HUDEP-2 (cell line): ENCODE measurements around the gene CDH22.
A peak's percentile ranks its signal among the peaks of the same experiment; 100 is the strongest.

Source experiments
- DNase-seq, 76 experiments: peaks; one replicate each; lab custom pipeline; 2025; ENCODE audit not compliant: unreplicated experiment in 76 of 76; lab: John Stamatoyannopoulos, UW

Gene CDH22, protein sequence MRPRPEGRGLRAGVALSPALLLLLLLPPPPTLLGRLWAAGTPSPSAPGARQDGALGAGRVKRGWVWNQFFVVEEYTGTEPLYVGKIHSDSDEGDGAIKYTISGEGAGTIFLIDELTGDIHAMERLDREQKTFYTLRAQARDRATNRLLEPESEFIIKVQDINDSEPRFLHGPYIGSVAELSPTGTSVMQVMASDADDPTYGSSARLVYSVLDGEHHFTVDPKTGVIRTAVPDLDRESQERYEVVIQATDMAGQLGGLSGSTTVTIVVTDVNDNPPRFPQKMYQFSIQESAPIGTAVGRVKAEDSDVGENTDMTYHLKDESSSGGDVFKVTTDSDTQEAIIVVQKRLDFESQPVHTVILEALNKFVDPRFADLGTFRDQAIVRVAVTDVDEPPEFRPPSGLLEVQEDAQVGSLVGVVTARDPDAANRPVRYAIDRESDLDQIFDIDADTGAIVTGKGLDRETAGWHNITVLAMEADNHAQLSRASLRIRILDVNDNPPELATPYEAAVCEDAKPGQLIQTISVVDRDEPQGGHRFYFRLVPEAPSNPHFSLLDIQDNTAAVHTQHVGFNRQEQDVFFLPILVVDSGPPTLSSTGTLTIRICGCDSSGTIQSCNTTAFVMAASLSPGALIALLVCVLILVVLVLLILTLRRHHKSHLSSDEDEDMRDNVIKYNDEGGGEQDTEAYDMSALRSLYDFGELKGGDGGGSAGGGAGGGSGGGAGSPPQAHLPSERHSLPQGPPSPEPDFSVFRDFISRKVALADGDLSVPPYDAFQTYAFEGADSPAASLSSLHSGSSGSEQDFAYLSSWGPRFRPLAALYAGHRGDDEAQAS

DNA sequence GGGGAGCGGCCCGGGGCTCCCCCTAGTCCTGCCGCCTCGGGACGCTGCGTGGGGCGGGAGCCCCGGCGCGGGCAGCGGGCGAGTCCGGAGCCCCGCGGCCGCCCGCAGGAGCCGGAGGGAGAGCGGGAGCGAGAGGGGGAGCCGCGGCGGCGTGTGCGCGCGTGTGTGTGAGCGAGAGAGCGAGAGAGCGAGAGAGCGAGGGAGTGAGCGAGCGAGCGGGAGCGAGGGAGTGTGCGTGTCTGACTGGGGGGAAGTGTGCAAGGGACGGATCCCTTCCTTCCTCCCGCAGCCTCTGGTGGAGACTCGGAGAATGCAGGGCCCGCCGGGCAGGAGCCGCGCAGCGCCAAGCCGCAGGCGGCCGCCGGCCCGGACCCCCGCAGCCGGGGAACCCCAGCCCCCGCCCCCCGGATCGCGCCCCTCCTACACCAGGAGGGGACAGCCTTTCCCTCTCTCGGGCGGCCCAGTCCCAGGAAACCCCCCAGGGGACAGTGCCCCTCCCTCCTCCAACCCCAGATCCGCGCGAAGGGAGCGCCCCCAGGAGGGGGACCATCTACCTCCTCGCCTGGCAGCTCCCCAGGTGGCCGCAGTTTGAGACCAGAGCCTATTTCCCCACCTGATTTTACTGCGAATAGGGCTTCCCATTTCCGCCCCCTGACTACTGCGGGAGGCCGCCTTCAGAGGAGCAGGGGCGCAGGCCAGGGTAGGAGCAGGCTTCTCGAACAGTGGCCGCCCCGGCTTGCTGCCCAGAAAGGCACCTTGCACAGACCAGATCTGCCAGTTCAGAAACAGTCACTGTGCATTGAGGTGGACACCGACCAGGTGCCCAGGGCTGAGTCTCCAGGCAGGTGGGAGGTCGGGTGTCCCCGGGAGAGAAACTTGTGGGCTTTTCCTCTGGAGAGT lies at the start of gene CDH22:
TSS of gene CDH22 (minus strand) at position 241 of the 900 bp plus-strand sequence. CDS start 57,204 bp downstream, outside the sequence.
- DNase-seq: peak in 8 of 76 experiments; percentile 4 to 29 (median 14)

DNA sequence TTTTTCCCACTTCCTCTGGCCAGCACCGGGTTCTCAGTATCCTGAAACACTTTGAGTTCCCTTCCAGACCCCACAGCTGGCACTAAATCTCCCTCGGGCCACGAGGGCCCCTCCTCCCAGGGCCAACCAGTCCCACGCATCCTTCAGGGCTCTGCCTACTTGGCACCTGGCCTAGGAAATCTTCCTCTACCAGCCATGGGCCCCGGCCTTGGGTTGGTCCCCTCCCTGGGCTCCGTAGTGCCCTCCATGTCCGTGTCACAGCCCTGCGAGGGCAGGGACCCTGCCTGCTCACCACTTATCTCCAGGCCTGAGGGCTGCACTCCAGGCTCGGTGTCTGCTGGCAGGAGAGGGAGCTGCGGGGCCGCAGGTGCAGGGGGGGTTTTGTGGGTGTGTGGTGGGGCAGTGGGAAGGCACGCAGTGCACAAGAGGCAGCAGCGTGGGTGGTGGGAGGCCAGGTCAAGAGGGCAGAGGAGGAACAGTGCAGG lies 48.8 kb upstream of the CDH22 start:
- DNase-seq: peak in 15 of 76 experiments; percentile 4 to 64 (median 16)

DNA sequence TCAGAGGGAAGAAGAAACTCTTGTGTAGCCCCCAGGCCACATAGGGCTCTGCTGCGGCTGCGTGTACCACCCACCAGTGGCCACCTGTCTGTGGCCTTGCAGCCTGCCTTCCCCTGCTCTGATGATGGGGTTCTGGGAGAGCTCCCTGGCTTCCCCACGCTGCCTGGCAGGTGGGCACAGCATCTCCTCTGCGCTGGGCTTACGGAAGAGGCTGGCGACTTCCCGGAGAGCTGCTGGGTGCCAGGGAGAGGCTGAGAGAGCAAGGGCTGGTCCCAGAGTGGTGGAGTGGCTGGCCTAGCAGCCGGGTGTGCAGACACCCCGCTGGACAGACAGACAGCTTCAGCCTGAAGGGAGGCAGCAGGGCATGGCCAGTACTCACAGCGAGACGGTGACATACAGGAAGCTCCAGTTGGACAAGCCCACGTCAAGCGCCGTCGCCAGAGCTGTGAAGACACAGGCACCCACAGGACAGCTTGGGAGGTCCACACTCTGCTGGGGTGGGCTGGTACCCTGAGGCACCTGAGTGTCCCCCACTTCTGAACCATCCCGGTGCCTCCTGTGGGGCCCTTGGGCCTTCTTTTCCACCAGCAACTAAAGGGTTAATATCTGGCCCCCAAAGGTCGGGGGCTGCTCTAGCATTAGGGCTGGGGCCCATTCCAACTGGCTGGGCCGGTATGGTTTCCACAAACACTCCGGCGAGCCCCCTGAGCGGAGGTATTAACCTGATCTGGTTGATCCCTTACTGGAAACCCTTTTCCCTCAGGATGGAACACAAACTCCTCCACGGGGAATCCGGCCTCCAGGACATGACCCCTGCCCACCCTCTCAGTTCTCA lies 48.1 kb upstream of the CDH22 start:
- DNase-seq: no peak

DNA sequence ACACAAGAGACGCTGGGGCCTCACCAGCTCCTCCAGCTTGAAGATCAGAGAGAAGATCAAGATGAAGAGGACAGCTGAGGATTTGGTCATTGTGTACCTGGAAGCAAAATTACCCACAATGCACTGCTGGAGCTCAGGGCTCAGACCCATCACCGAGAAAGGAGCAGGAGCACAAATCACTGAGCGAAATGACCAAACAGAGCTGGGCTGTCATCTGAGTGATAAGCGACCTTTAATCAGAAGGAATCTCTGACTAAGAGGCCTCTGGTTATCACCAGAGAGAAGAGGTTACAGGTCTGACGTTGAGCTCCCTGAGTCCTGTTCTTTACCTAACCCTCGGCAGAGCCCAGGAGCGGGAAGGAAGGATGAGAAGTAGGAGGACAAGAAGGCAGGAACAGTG lies 47.5 kb upstream of the CDH22 start:
- DNase-seq: peak in 3 of 76 experiments; percentile 1 to 27 (median 5)

DNA sequence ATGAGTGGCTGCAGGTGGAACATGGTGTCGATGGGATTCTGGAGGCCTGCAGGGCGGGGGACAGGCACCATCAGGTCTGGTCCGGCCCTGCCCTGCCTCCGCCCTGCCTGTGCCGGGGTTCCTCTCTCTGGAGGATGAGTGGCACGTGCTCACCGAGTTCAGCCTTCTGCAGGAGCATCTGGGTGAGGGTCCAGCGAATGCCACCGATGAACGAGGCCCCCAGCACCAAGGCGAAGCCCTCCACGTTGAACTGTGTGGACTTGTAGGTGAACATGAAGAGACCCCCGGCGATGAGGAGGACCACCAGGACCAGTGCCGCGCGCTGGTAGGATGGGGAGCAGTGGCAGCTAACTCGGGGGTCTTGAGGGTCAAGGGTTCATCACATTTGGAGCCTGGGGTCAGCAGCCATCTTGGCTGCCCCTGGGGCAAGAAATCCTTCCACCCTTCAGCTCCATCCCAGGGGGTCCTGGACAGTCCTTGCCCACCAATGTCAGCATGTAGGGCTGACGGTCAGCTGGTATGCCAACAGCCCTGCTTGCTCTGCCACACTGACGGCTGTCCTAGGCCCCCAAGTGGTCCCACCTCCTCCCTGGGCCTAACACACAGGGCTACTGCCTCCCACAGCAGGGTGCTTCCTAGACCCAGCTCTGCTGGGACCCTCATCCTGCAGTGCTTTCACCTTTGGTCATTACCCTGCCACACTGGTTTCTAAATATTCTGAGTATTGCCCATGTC lies 46.8 kb upstream of the CDH22 start:
- DNase-seq: no peak

DNA sequence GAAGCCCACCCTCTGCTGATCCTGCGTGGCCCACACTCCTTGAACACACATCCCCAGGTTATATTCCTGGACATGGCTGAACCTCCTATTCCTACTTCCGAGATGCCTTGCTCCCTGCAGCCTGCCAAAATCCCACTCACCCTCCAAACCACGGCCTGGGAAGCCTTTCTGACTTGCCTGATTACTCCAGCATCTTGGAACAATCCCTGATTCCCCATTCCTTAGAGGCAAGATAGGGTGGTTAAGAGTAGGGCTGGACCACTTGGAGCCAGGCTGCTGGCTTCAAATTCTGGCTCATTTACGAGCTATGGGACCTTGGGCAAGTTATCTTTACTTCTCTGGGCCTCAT lies 45.9 kb upstream of the CDH22 start:
- no peak for DNase-seq

DNA sequence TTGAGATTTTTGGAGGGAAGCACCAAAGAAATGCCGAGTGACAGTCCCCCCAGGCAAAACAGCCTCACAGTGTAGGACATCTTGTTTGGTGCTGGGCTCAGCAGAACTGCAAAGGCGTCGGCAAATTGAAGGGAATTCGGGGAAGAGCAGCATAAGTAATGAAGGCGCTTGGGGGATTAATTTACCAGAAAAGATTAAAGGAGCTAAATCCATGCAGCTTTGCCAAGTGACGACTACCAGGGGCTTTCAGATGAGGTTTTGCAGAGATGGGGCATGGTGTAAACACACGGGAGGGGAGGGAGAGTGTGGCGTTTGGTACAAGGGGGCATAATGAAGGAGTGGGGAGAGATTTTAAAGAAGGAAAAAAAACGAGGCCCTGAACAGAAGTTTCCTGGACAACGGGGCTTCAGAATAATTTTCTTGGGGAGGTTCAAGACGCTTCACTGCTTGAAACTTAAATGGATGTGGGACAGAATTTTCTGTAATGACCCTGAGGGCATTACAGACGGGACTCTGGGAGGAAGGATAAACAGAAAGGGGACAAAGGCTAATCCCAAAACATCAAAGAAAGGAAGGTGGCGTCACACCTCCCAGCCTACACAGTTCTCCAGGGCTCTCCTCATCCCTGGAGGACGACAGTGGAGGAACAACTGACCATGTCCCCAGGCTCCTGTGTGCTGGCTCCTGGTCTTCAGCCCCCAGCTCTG lies 45.4 kb upstream of the CDH22 start:
- no peak for DNase-seq

DNA sequence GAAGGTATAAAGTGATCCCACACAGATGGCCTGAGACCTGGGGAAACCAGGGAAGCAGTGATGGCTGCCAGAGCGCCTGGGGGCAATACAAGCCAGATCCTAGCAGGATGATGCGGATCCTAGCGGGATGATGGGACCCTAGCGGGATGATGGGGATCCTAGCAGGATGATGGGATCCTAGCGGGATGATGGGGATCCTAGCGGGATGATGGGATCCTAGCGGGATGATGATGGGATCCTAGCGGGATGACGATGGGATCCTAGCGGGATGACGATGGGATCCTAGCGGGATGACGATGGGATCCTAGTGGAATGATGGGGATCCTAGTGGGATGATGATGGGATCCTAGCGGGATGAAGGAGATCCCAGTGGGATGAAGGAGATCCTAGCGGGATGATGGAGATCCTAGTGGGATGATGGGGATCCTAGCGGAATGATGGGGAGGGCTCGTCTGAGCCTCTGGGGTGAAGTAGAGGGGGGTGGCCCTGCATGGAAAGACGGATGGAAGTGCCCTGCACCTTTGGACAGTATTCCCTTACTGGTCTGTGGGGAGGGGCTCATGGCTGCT lies 44.2 kb upstream of the CDH22 start:
- no peak for DNase-seq

DNA sequence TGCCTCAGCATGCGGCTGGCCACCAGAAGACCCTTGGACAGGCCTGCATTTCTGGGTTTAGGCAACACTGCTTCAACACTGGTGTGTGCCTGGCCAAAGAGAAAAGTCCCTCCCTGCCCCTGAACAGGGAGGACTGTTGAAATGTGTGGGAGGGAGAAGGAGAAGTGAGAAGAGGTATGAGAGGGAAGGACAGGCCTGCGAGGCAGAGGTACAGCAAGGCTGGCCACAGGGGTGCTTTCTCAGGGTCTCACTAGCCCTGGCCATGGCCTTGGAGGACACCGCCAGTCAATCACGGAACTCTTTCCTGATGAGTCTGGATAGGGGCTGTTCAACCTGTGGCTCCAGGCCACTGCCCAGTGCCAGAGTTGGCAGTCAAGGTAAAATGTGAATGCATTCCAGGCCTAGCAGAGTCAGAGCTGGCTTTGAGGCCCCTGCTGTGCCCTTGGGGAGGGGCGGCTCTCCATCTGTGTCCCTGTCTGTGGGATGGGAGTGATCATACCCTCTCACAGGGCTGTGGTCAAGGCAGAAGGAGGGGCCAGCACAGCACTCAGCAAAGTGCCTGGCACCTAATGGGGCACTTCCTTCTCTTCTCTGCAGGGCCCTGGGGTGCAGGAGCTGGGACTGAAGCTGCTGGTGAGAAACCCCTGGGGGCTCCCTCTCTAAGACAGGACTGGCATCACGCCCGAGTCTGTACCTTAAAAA lies 43.2 kb upstream of the CDH22 start:
- DNase-seq: no peak

DNA sequence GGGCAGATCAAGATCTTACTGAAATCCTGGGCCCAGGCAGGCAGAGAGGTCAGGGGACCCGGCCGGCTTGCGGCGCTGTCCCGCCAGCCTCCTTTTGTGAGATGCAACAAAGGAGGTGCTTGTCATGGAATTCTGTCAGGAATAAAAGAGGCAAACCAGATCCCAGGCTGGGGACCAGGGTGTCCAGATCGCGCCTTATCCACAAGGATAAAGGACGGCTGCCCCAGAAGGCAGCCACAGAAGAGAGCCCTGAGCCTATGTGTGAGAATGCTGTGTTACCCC lies 42.6 kb upstream of the CDH22 start:
- no peak for DNase-seq

DNA sequence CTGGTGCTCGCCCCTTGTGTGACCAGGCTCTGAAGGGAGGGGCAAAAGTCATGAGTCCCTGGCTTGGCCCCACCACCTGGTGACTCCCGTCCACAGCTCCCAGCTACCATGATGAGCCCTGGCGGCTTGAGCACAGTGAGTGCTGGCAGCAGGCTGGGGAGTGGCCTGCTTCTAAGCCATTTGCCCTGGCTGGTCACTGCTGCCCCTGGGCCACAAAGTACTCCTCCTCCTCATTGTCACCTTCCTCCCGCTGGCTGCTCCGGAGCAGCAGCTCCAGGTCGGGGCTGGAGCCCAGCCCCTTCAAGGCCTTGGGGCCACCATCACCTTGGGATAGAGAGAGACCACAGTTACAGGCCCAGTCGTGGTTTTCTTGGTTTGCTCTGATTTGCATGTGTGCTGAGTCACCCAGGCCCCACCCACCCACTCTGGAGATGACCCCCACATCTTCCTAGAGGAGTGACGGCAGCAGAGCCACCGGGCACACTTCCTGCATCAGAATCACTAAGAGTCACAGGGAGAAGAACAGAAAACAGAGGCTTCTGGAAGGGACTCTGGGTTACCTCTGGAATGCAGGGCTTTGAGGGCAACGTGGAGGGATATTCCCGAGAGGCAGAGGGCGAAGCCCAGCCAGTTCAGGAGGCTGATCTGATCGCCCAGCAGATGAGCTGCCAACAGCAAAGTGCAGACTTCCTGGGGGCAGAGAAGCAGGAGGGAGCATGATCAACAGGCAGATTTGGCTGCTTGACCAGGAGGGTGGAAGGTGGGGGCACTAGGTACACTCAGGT lies 42.1 kb upstream of the CDH22 start:
- DNase-seq: peak in 8 of 76 experiments; percentile 3 to 31 (median 14)

DNA sequence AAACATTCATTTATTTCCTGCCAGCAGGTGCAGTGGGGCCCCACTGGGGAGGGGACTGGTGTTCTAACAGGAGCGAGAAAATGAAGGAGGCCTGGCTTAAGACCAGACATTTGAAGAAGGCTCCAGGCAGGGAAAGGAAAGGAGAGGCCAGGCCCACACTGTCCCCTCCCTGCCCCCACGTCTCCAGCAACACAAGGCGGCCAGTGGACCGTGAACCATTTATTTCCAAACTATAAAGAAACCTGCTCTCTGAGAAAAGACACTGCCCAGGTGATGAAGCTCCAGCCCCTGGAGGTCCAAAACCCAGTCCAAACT lies 41.4 kb upstream of the CDH22 start:
- DNase-seq: no peak

DNA sequence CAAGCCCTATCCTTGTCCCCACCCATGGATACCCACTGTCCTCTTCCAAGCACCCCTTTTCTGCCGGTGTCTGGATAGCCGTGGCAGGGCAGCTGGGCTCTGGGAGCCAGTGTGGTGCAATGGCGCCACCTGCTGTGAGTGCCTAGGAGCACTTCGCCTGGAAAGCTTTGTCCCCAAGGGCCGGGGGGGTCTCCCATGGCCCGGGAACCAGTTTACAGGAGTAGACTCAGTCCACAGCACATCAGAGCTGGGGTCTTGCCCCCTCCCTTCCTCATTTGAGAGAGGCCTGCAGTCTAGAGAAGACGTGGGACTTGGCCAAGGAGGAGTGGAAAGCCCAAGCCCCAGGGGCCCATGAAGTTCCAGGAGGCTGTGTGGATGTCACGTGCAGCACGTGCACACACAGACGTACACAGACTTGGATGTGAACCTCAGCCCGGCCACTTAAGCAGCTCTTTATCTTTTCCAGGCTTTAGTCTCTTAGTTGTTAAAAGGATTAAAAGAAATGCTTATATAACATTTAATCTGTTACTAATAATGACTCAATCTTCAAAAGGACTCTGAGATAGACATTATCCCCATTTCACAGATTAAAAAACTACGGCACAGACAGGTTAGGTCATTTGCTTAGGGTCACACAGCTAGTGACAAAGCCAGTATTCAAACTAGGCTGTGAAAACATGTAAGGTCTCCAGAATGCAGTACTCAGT lies 40.9 kb upstream of the CDH22 start:
- peak in 26 of 76 experiments; percentile 2 to 36 (median 14) for DNase-seq

DNA sequence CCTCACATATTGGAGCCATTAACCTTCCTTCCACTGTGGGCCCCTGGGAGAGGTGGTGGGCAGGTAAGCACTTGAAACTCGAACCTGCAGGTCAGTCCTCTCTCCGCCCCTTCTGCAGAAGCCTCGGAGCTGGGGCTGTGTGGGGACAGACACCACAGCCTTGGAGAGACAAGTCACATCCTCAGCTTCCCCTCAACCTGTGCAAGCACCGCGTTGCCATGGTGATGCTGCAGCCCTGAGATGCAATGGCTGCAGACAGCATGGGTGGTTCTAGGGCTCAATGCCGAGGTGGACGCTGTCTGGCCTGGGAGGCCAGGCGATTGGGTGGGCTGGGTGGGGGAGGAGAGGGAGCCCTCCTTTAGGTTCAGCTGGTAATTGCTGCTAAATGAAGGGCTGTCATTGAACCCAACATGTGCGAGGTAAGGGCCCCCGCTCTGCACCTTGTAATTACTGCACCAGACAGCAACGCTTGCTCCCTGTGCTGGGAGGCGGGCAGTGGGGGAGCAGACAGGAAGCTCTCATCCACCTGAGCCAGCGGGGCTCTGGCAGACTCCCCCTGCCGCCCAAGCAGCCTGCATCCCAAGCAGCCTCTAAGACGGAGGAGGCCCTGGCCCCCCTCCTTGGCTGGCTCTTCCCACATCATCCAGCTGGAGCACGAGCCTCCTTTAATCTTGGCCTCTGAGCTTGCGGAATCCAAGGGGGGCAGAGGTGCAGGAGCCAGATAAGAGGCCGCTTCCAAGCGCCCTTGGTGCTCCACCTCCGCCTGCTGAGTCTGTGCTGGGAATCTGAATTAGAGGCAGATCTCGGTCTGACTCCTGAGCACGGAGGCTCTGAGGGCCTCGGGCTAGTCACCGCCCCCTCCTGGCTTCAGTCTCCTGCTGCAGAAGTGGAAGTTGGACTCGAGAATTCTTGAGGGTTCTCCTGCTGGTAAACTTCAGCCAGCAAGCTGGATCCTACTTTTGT lies 39.8 kb upstream of the CDH22 start:
- no peak for DNase-seq

DNA sequence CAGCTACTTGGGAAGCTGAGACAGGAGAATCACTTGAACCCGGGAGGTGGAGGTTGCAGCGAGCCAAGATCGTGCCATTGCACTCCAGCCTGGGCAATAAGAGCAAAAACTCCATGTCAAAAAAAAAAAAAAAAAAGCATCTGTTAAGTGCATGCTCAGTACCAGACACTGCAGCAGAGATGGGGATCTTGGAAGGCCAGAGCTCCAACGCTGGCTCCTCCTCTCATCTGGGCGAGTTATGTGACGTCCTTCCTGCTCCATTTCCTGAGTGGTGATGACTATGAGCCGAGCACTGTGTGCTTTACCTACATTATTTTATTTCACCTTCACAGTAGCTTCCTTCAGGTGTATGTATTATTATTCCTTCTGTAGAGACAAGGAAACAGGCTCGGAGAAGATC lies 38.5 kb upstream of the CDH22 start:
- no peak for DNase-seq
